ENCODE measurements around the gene PITPNM3. TPM values are rescaled to one million over a fixed set of nuclear protein-coding genes. Genes with fewer than 3 reads are reported as not detected.

PITPNM3 gene
- polyA plus RNA-seq, 1 donor from 2014 or later: 3.0 TPM

GRCh38 chr17:6435968-6436367, 120.4 kb downstream of the PITPNM3 start:
- no peaks in the 10 kb centered on the region for H3K9me2 ChIP-seq (ENCODE audit: insufficient read depth, low read length)

GRCh38 chr17:6435051-6435450, 121.3 kb downstream of the PITPNM3 start, which contains the start of gene AIPL1:
TSS of gene AIPL1 (minus strand) at chr17:6435121. CDS start at chr17:6435104, 17 bp downstream.
- TF ChIP-seq TAF1 (IDR thresholded peaks at IDR 0.05; ENCODE audit: low read depth): no peak
- TF ChIP-seq EZH2 (IDR thresholded peaks at IDR 0.05; ENCODE audit: borderline replicate concordance, insufficient read depth, low read length, poor library complexity, severe bottlenecking): no peak
- no peaks in the 10 kb centered on the region for H3K27me3 ChIP-seq (ENCODE audit: insufficient read depth, low read depth, low read length)
- H3K9ac ChIP-seq (ENCODE audit: low read length): no peak within 1 kb of the TSS
- no peak within 1 kb of the TSS for H2AFZ ChIP-seq (ENCODE audit: low read depth, low read length)
- no peaks in the 10 kb centered on the region for H3K9me3 ChIP-seq (ENCODE audit: low read length)
- no peaks in the 10 kb centered on the region for H3K79me2 ChIP-seq (replicated peaks; ENCODE audit: insufficient read depth, low read length)
- H3K27ac ChIP-seq (ENCODE audit: low read length): no peak within 1 kb of the TSS
- H3K36me3 ChIP-seq (ENCODE audit: insufficient read depth, low read length): no peaks in the 10 kb centered on the region
- no peaks in the 10 kb centered on the region for H3K9me2 ChIP-seq (ENCODE audit: insufficient read depth, low read length)
- no peak within 1 kb of the TSS for H3K4me2 ChIP-seq (ENCODE audit: low read length)
- no peaks in the 10 kb centered on the region for H3F3A ChIP-seq (ENCODE audit: insufficient read depth, low read length, poor library complexity, severe bottlenecking)
- H3K4me3 ChIP-seq (ENCODE audit: low read length): no peak within 1 kb of the TSS
- no peaks in the 10 kb centered on the region for H4K20me1 ChIP-seq (ENCODE audit: insufficient read depth)

More at GRCh38 chr17:6435968-6436367, 120.4 kb downstream of the PITPNM3 start:
- H3K79me2 ChIP-seq (replicated peaks; ENCODE audit: insufficient read depth, low read length): no peaks in the 10 kb centered on the region
- no peak overlapping the region for H2AFZ ChIP-seq (ENCODE audit: low read depth, low read length)
- no peaks in the 10 kb centered on the region for H3K9me3 ChIP-seq (ENCODE audit: low read length)
- H3F3A ChIP-seq (ENCODE audit: insufficient read depth, low read length, poor library complexity, severe bottlenecking): no peaks in the 10 kb centered on the region
- H4K20me1 ChIP-seq (ENCODE audit: insufficient read depth): no peaks in the 10 kb centered on the region
- TF ChIP-seq POLR2AphosphoS5 (IDR thresholded peaks at IDR 0.05) (no peak), EZH2 (IDR thresholded peaks at IDR 0.05; ENCODE audit: borderline replicate concordance, insufficient read depth, low read length, poor library complexity, severe bottlenecking) (no peak), RAD21 (conservative IDR thresholded peaks at IDR 0.05) (peak; percentile 91), CTCF (IDR thresholded peaks at IDR 0.05; ENCODE audit: poor library complexity, severe bottlenecking) (peak; percentile 84), MXI1 (conservative IDR thresholded peaks at IDR 0.05; ENCODE audit: poor library complexity, severe bottlenecking) (peak; percentile 28), SMC3 (conservative IDR thresholded peaks at IDR 0.05; ENCODE audit: poor library complexity) (peak; percentile 90)
- H3K27ac ChIP-seq (ENCODE audit: low read length): no peak overlapping the region
- no peaks in the 10 kb centered on the region for H3K36me3 ChIP-seq (ENCODE audit: insufficient read depth, low read length)
- H3K4me2 ChIP-seq (ENCODE audit: low read length): no peak overlapping the region
- no peak overlapping the region for H3K4me3 ChIP-seq (ENCODE audit: low read length)
- H3K27me3 ChIP-seq (ENCODE audit: insufficient read depth, low read depth, low read length): no peaks in the 10 kb centered on the region
- no peak overlapping the region for H3K9ac ChIP-seq (ENCODE audit: low read length)

- Histone ChIP-seq H3K9ac (ENCODE audit: low read length) (no peak overlapping the region), H3K27ac (ENCODE audit: low read length) (no peak overlapping the region), H3K79me2 (replicated peaks; ENCODE audit: insufficient read depth, low read length) (no peaks in the 10 kb centered on the region), H3K4me2 (ENCODE audit: low read length) (no peak overlapping the region), H4K20me1 (ENCODE audit: insufficient read depth) (no peaks in the 10 kb centered on the region), H3F3A (ENCODE audit: insufficient read depth, low read length, poor library complexity, severe bottlenecking) (no peaks in the 10 kb centered on the region), H3K27me3 (ENCODE audit: insufficient read depth, low read depth, low read length) (no peaks in the 10 kb centered on the region), H2AFZ (ENCODE audit: low read depth, low read length) (no peak overlapping the region), H3K9me3 (ENCODE audit: low read length) (no peaks in the 10 kb centered on the region), H3K36me3 (ENCODE audit: insufficient read depth, low read length) (no peaks in the 10 kb centered on the region), H3K9me2 (ENCODE audit: insufficient read depth, low read length) (no peaks in the 10 kb centered on the region), H3K4me3 (ENCODE audit: low read length) (no peak overlapping the region)
- no peak for TF ChIP-seq REST (IDR thresholded peaks at IDR 0.05; ENCODE audit: borderline replicate concordance)
- no peak for TF ChIP-seq RAD21 (conservative IDR thresholded peaks at IDR 0.05)
- no peak for TF ChIP-seq CTCF (IDR thresholded peaks at IDR 0.05; ENCODE audit: poor library complexity, severe bottlenecking)
- TF ChIP-seq EP300 (conservative IDR thresholded peaks at IDR 0.05; ENCODE audit: poor library complexity, severe bottlenecking): no peak
- no peak for TF ChIP-seq POLR2AphosphoS5 (IDR thresholded peaks at IDR 0.05)
- no peak for TF ChIP-seq EZH2 (IDR thresholded peaks at IDR 0.05; ENCODE audit: borderline replicate concordance, insufficient read depth, low read length, poor library complexity, severe bottlenecking)
- TF ChIP-seq MXI1 (conservative IDR thresholded peaks at IDR 0.05; ENCODE audit: poor library complexity, severe bottlenecking): no peak
- no peak for TF ChIP-seq SMC3 (conservative IDR thresholded peaks at IDR 0.05; ENCODE audit: poor library complexity)
- no peak for TF ChIP-seq TAF1 (IDR thresholded peaks at IDR 0.05; ENCODE audit: low read depth)
These were observed 125.6 kb downstream of the PITPNM3 start for GRCh38 chr17:6430769-6431168.
